Upper lobe of left lung (tissue), 6 donors: ENCODE results near the gene SLC35G3. TPM values are rescaled to one million over a fixed set of nuclear protein-coding genes. Genes with fewer than 3 reads are reported as not detected.
A peak's percentile ranks its signal among the peaks of the same experiment; 100 is the strongest.

ENCODE experiments used
- ATAC-seq, 2 donors: fragments of 200-7000 bp; cut with Tn5 transposase; one replicate each; pipeline ENCODE4 v1.9.1; 2022; ENCODE audit warnings: mild to moderate bottlenecking in 2 of 2, moderate library complexity in 2 of 2; ENCODE audit not compliant: low FRiP score in 2 of 2
- DNase-seq, 2 donors: peaks; one replicate each; pipeline ENCODE4 v3.0.0-alpha.2; 2019 to 2020
- H3K27ac ChIP-seq, 4 donors: fragments of 200-600 bp; sonication (generic); one replicate each; pipeline ENCODE4 v1.5.1; 2016 to 2019
- H3K27me3 ChIP-seq, 4 donors: fragments of 200-600 bp; sonication (generic); one replicate each; pipeline ENCODE4 v1.5.1; 2017 to 2019
- H3K36me3 ChIP-seq, 4 donors: fragments of 200-600 bp; sonication (generic); one replicate each; pipeline ENCODE4 v1.5.1; 2016 to 2019
- H3K4me1 ChIP-seq, 4 donors: fragments of 200-600 bp; sonication (generic); one replicate each; pipeline ENCODE4 v1.5.1; 2018 to 2019
- H3K4me3 ChIP-seq, 4 donors: fragments of 200-600 bp; sonication (generic); one replicate each; pipeline ENCODE4 v1.5.1; 2017 to 2019; ENCODE audit warnings: mild to moderate bottlenecking in 2 of 4, moderate library complexity in 1 of 4
- H3K9me3 ChIP-seq, 4 donors: fragments of 200-600 bp; sonication (generic); one replicate each; pipeline ENCODE4 v1.5.1; 2018 to 2019
- CTCF ChIP-seq, 6 experiments: fragments of 450-650 bp in 4 of 6; fragments of 200-600 bp in 2 of 6; sonication (generic) in 2 of 6; IDR thresholded peaks; one replicate each; pipeline ENCODE4 v1.5.1; 2016 to 2019; ENCODE audit warnings: antibody characterized with exemption in 6 of 6
- EP300 ChIP-seq, 4 donors: sonication (generic); formaldehyde crosslinking; IDR thresholded peaks; one replicate each; pipeline ENCODE4 v1.5.1; 2017; ENCODE audit warnings: antibody characterized with exemption in 4 of 4, control low read depth in 2 of 4
- POLR2A ChIP-seq, 4 donors: fragments of 450-650 bp; IDR thresholded peaks; one replicate each; pipeline ENCODE4 v1.5.1; 2016 to 2017; ENCODE audit warnings: antibody characterized with exemption in 4 of 4, mild to moderate bottlenecking in 2 of 4
- POLR2AphosphoS5 ChIP-seq, 2 donors: sonication (generic); formaldehyde crosslinking; IDR thresholded peaks; one replicate each; pipeline ENCODE4 v1.5.1; 2017; ENCODE audit warnings: antibody characterized with exemption in 2 of 2
- WGBS, 2 donors: methylation state at CpG; one replicate each; pipeline ENCODE4 v1.1.5; 2017 to 2018; 5-methylcytosine and 5-hydroxymethylcytosine counted together
- total RNA-seq, 6 donors: library from RNA; depleted of rRNA in 4 of 6; stranded (reverse); fragments of >200 nt in 4 of 6; gene quantifications; one replicate each; pipeline versions ENCODE4 v1.1.0 to v1.2.1, GENCODE V29; 2016 to 2021
- donor health status: DM: no; HTN: no; CAD: no; lungs with moderate emphysema.
- donor health status: DM: no; HTN: yes; CAD: no; lungs with severe emphysema.

The SLC35G3 gene
- total RNA-seq, 6 donors from 2014 or later = not detected

GRCh38 chr17:35163886-35164285 lies 30.3 kb downstream of the SLC35G3 start:
- no peak overlapping the region for H3K27ac ChIP-seq
- H3K36me3 ChIP-seq = no peaks in the 10 kb centered on the region
- DNase-seq (no peak), ATAC-seq (no peak)
- no peaks in the 10 kb centered on the region for H3K9me3 ChIP-seq
- H3K4me3 ChIP-seq = no peak overlapping the region
- TF ChIP-seq POLR2AphosphoS5 (IDR thresholded peaks at IDR 0.05) = no peak
- no peak for TF ChIP-seq EP300 (IDR thresholded peaks at IDR 0.05)
- no peak for TF ChIP-seq POLR2A (IDR thresholded peaks at IDR 0.05)
- no peak for TF ChIP-seq CTCF (IDR thresholded peaks at IDR 0.05)
- WGBS, 2 donors = 99 to 100% methylated on average over 6 to 7 of the region's 7 CpGs
- peaks cover 0 to 8% (median 0%) of the 10 kb centered on the region in 4 donors for H3K4me1 ChIP-seq
- H3K27me3 ChIP-seq = no peaks in the 10 kb centered on the region

GRCh38 chr17:35162755-35163154 lies 31.4 kb downstream of the SLC35G3 start:
- no peak for TF ChIP-seq POLR2AphosphoS5 (IDR thresholded peaks at IDR 0.05)
- TF ChIP-seq POLR2A (IDR thresholded peaks at IDR 0.05) = no peak
- no peak for TF ChIP-seq EP300 (IDR thresholded peaks at IDR 0.05)
- no peak for TF ChIP-seq CTCF (IDR thresholded peaks at IDR 0.05)
- peaks cover 0 to 8% (median 0%) of the 10 kb centered on the region in 4 donors for H3K4me1 ChIP-seq
- whole genome bisulfite sequencing, 2 donors = 87 to 89% methylated on average over 4 of the region's 4 CpGs
- DNase-seq (no peak), ATAC-seq (no peak)
- H3K9me3 ChIP-seq = no peaks in the 10 kb centered on the region
- H3K27ac ChIP-seq = no peak overlapping the region
- H3K4me3 ChIP-seq = no peak overlapping the region
- H3K36me3 ChIP-seq = no peaks in the 10 kb centered on the region
- H3K27me3 ChIP-seq = no peaks in the 10 kb centered on the region

- no peaks in the 10 kb centered on the region for H3K9me3 ChIP-seq
- peak overlapping the region in 1 of 4 donors; percentile 35 for H3K27ac ChIP-seq
- H3K27me3 ChIP-seq = no peaks in the 10 kb centered on the region
- DNase-seq = no peak
- 50 to 62% methylated on average over 3 of the region's 3 CpGs for WGBS, 2 donors
- ATAC-seq = no peak
- no peak overlapping the region for H3K4me3 ChIP-seq
- peaks cover 0 to 8% (median 0%) of the 10 kb centered on the region in 4 donors for H3K4me1 ChIP-seq
- TF ChIP-seq EP300 (IDR thresholded peaks at IDR 0.05) (no peak), POLR2AphosphoS5 (IDR thresholded peaks at IDR 0.05) (no peak), POLR2A (IDR thresholded peaks at IDR 0.05) (no peak), CTCF (IDR thresholded peaks at IDR 0.05) (no peak)
- H3K36me3 ChIP-seq = no peaks in the 10 kb centered on the region
Measured at GRCh38 chr17:35161281-35161761, 32.9 kb downstream of the SLC35G3 start.

GRCh38 chr17:35160354-35161201 lies 33.6 kb downstream of the SLC35G3 start:
- no peaks in the 10 kb centered on the region for H3K27me3 ChIP-seq
- peak overlapping the region in 1 of 4 donors; percentile 30 for H3K27ac ChIP-seq
- no peaks in the 10 kb centered on the region for H3K36me3 ChIP-seq
- WGBS, 2 donors = 78 to 80% methylated on average over 13 of the region's 13 CpGs
- TF ChIP-seq POLR2AphosphoS5 (IDR thresholded peaks at IDR 0.05) (no peak), EP300 (IDR thresholded peaks at IDR 0.05) (no peak), POLR2A (IDR thresholded peaks at IDR 0.05) (no peak), CTCF (IDR thresholded peaks at IDR 0.05) (no peak)
- ATAC-seq = no peak
- DNase-seq = no peak
- H3K4me3 ChIP-seq = no peak overlapping the region
- no peaks in the 10 kb centered on the region for H3K9me3 ChIP-seq
- H3K4me1 ChIP-seq = peaks cover 0 to 8% (median 0%) of the 10 kb centered on the region in 4 donors
